ENCODE measurements around the gene NOP58.

GRCh38 chr2:202238234-202239197 is 27.0 kb upstream of the NOP58 start, which contains the start of gene SUMO1:
- TF ChIP-seq RAD21 (IDR thresholded peaks at IDR 0.05; ENCODE audit: low read length) (no peak), CTCF (conservative IDR thresholded peaks at IDR 0.05; ENCODE audit: low read depth, low read length) (no peak), RFX5 (IDR thresholded peaks at IDR 0.05; ENCODE audit: low read depth, low read length) (no peak), SMC3 (IDR thresholded peaks at IDR 0.05; ENCODE audit: low read depth, low read length) (no peak), MXI1 (IDR thresholded peaks at IDR 0.05; ENCODE audit: borderline replicate concordance, low read depth, low read length) (no peak), POLR2A (IDR thresholded peaks at IDR 0.05; ENCODE audit: low read depth, low read length) (no peak; the same call in none of the 2 replicates), RCOR1 (IDR thresholded peaks at IDR 0.05; ENCODE audit: insufficient replicate concordance, low read length) (no peak), FOS (IDR thresholded peaks at IDR 0.05; ENCODE audit: low read depth, low read length) (no peak), USF2 (IDR thresholded peaks at IDR 0.05; ENCODE audit: low read depth, low read length) (no peak), CEBPB (IDR thresholded peaks at IDR 0.05; ENCODE audit: low read depth, low read length) (no peak; the same call in 1 of the 2 replicates), MAZ (IDR thresholded peaks at IDR 0.05; ENCODE audit: borderline replicate concordance, low read depth, low read length) (peak; percentile 85)

Data from IMR-90 (cell line).